Measurements from ENCODE around the gene BTN2A1. TPM values are rescaled to one million over a fixed set of nuclear protein-coding genes. Genes with fewer than 3 reads are reported as not detected.

Gene BTN2A1
- total RNA-seq, 1 donor, result 11.7 TPM

DNA sequence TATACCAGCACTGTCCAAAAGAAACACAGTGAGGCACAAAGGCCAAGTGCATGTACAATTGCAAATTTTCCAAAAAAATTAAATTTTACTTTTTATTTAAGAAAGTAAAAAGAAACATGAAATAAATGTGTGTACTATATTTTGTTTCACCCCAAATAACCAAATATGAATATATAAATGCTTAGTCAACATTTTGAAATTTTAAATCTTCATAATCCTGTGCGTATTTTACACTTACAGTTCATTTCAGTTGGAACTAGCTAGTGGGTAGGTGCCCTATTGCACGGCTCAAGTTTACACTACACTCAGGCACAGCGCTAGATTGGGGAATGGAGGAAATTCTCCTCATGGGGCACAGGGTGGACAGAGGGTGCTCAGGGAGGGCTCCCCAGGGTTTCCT is 35.4 kb upstream of the BTN2A1 start:
- peak overlapping the region; percentile 86 for H3K4me3 ChIP-seq (ENCODE audit: low read depth, low read length)
- TF ChIP-seq, protein P1, sequence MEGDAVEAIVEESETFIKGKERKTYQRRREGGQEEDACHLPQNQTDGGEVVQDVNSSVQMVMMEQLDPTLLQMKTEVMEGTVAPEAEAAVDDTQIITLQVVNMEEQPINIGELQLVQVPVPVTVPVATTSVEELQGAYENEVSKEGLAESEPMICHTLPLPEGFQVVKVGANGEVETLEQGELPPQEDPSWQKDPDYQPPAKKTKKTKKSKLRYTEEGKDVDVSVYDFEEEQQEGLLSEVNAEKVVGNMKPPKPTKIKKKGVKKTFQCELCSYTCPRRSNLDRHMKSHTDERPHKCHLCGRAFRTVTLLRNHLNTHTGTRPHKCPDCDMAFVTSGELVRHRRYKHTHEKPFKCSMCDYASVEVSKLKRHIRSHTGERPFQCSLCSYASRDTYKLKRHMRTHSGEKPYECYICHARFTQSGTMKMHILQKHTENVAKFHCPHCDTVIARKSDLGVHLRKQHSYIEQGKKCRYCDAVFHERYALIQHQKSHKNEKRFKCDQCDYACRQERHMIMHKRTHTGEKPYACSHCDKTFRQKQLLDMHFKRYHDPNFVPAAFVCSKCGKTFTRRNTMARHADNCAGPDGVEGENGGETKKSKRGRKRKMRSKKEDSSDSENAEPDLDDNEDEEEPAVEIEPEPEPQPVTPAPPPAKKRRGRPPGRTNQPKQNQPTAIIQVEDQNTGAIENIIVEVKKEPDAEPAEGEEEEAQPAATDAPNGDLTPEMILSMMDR (IDR thresholded peaks at IDR 0.05; ENCODE audit: insufficient read depth, low read length), result no peak
- no peak for DNase-seq (ENCODE audit: low read depth)

GRCh38 chr6:26426691-26427450 is 30.9 kb upstream of the BTN2A1 start:
- no peak overlapping the region for H3K4me3 ChIP-seq (ENCODE audit: low read depth, low read length)
- no peak for DNase-seq (ENCODE audit: low read depth)
- TF ChIP-seq, protein P1 (IDR thresholded peaks at IDR 0.05; ENCODE audit: insufficient read depth, low read length), result no peak

GRCh38 chr6:26427451-26427809 is 30.3 kb upstream of the BTN2A1 start:
- H3K4me3 ChIP-seq (ENCODE audit: low read depth, low read length), result no peak overlapping the region
- TF ChIP-seq, protein P1 (IDR thresholded peaks at IDR 0.05; ENCODE audit: insufficient read depth, low read length), result no peak
- no peak for DNase-seq (ENCODE audit: low read depth)

DNA sequence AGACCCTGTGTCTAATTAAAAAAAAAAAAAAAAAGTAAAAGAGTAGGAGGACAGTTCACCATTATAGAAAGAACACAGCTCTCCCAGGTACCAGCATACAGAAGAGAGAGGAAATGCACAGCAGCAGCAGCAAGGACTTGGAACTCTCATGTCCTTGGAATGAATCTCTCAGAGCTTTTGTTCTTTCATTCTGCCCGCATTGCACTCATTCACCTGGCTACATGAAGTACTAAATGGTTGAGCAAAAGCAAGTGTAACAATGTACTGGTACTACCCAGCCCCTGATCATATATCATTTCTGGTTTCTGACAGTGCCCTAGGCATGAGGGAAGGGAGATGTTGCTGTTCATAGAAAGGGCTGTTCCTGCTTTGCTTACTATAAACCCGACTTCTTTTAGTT is 29.5 kb upstream of the BTN2A1 start:
- no peak for DNase-seq (ENCODE audit: low read depth)
- TF ChIP-seq, protein P1 (IDR thresholded peaks at IDR 0.05; ENCODE audit: insufficient read depth, low read length), result no peak
- no peak overlapping the region for H3K4me3 ChIP-seq (ENCODE audit: low read depth, low read length)

- no peak overlapping the region for H3K4me3 ChIP-seq (ENCODE audit: low read depth, low read length)
- DNase-seq (ENCODE audit: low read depth), result no peak
- TF ChIP-seq, protein P1 (IDR thresholded peaks at IDR 0.05; ENCODE audit: insufficient read depth, low read length), result no peak
Observed at GRCh38 chr6:26430787-26431186, 27.0 kb upstream of the BTN2A1 start.

- TF ChIP-seq, protein P1 (IDR thresholded peaks at IDR 0.05; ENCODE audit: insufficient read depth, low read length), result no peak
- H3K4me3 ChIP-seq (ENCODE audit: low read depth, low read length), result no peak overlapping the region
- DNase-seq (ENCODE audit: low read depth), result peak; percentile 88
Observed at GRCh38 chr6:26431258-26432172, 26.2 kb upstream of the BTN2A1 start.

Data from fibroblast of the aortic adventitia (primary cell).